Panc1 (cell line): ENCODE results near the gene CCDC47. TPM values are rescaled to one million over a fixed set of nuclear protein-coding genes. Genes with fewer than 3 reads are reported as not detected.

Experiments
- ATAC-seq: fragments of 200-7000 bp; cut with Tn5 transposase; 2 replicates; pipeline ENCODE4 v1.9.1; 2020; ENCODE audit warnings: mild to moderate bottlenecking, moderate library complexity
- BruUV-seq: library from RNA; stranded (reverse); fragments of 400-500 nt; replicated peaks from 2 replicates; lab custom pipeline; 2021; lab: Mats Ljungman, UMichigan
- CTCF ChIA-PET: fragments of 300-600 bp; sonication (Branson Sonifier 250); formaldehyde crosslinking; loops from one replicate; lab custom pipeline; 2022; ENCODE audit warnings: antibody characterized with exemption; lab: Charles Lee
- POLR2A ChIA-PET: fragments of 300-600 bp; sonication (Branson Sonifier 250); formaldehyde crosslinking; loops from one replicate; lab custom pipeline; 2022; ENCODE audit warnings: antibody characterized with exemption; lab: Charles Lee
- DNase-seq: peaks from one replicate; pipeline ENCODE4 v3.0.0-alpha.2; 2010; ENCODE audit warnings: low read depth, low spot score
- H3K27ac ChIP-seq: 2 replicates; pipeline ENCODE4 v1.5.1; 2011; ENCODE audit warnings: mild to moderate bottlenecking, low read length, inconsistent platforms
- H3K27me3 ChIP-seq: fragments of 200-500 bp; sonication (Bioruptor generic); 2 replicates; pipeline ENCODE4 v1.6.0; 2014; ENCODE audit warnings: low read length, inconsistent platforms; ENCODE audit not compliant: control insufficient read depth, insufficient read depth
- H3K36me3 ChIP-seq: fragments of 200-500 bp; sonication (Bioruptor generic); 2 replicates; pipeline ENCODE4 v1.5.1; 2014; ENCODE audit warnings: inconsistent platforms, mild to moderate bottlenecking, low read length, moderate library complexity; ENCODE audit not compliant: control insufficient read depth, insufficient read depth
- H3K4me1 ChIP-seq: 2 replicates; pipeline ENCODE4 v1.5.1; 2011; ENCODE audit warnings: inconsistent platforms, mild to moderate bottlenecking, low read length, moderate library complexity; ENCODE audit not compliant: control insufficient read depth, insufficient read depth
- H3K4me3 ChIP-seq, 2 experiments: 2 replicates each; pipeline ENCODE4 v1.5.1; 2011 to 2012; ENCODE audit warnings: low read depth in 2 of 2, low read length in 2 of 2, mild to moderate bottlenecking in 2 of 2, inconsistent platforms in 1 of 2, moderate library complexity in 1 of 2
- H3K9me3 ChIP-seq: fragments of 200-500 bp; sonication (Bioruptor generic); 2 replicates; pipeline ENCODE4 v1.5.1; 2014; ENCODE audit warnings: low read depth, mild to moderate bottlenecking, inconsistent platforms, low read length, moderate library complexity; ENCODE audit not compliant: control insufficient read depth, insufficient read depth
- CTCF ChIP-seq: fragments of 450-650 bp; IDR thresholded peaks from 2 replicates; pipeline ENCODE4 v1.5.1; 2017; ENCODE audit warnings: mild to moderate bottlenecking
- POLR2AphosphoS5 ChIP-seq: IDR thresholded peaks from 2 replicates; pipeline ENCODE4 v1.6.1; 2012; ENCODE audit warnings: mild to moderate bottlenecking, low read depth, low read length, moderate library complexity
- REST ChIP-seq, 2 experiments: IDR thresholded peaks; 2 replicates each; pipeline ENCODE4 v1.6.1; 2011 to 2012; ENCODE audit warnings: low read depth in 2 of 2, control low read depth in 1 of 2, low read length in 1 of 2, mild to moderate bottlenecking in 1 of 2, moderate library complexity in 1 of 2; ENCODE audit not compliant: insufficient read depth in 1 of 2
- SIN3A ChIP-seq: IDR thresholded peaks from 2 replicates; pipeline ENCODE4 v1.6.1; 2012; ENCODE audit warnings: low read depth, mild to moderate bottlenecking, low read length, moderate library complexity, borderline replicate concordance; ENCODE audit not compliant: insufficient read depth
- TCF7L2 ChIP-seq: IDR thresholded peaks from 2 replicates; pipeline ENCODE4 v1.6.1; 2011; ENCODE audit warnings: mild to moderate bottlenecking, low read depth, low read length, inconsistent platforms
- in situ Hi-C: cut with HindIII; loops from 2 replicates; pipeline ENCODE4 v1.10.0; 2016; ENCODE audit warnings: low sequenced_read_pairs, low pct_unique_long_range_greater_than_20kb
- intact Hi-C: fragments of 100-400 bp; cut with micrococcal nuclease; formaldehyde crosslinking; loops from one replicate; pipeline ENCODE4 v1.10.0; 2022; ENCODE audit not compliant: unreplicated experiment
- total RNA-seq: library from RNA; stranded (reverse); gene quantifications from one replicate; pipeline ENCODE4 v1.2.1, GENCODE V29; 2021; ENCODE audit not compliant: unreplicated experiment

Gene CCDC47
- total RNA-seq, 1 experiment from 2014 or later, result 64.8 TPM

DNA sequence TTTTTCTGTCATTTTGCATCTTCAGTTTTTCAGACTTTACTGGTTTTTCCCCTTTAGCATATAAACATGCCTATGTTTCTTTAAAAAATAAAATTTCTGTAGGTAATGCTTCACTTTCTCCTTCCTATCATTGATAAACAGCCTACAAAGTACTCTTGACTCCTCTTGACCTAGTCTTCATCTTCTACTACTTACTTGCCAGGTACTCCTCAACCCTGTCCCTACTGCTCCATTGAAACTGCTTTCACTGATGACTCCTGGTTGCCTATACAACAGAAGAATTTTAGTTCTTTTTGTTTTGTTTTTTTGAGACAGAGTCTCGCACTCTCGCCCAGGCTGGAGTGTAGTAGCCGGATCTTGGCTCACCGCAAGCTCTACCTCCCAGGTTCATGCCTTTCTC lies 7.5 kb upstream of the CCDC47 start:
- ChIA-PET POLR2A (no interaction called here), CTCF (no interaction called here)
- in situ Hi-C loops (no loop called here), intact Hi-C loops (no loop called here)
- H3K4me3 ChIP-seq, result no peak overlapping the region
- H3K27ac ChIP-seq, result no peak overlapping the region
- H3K9me3 ChIP-seq, result no peaks in the 10 kb centered on the region
- TF ChIP-seq CTCF, result no peak
- TF ChIP-seq REST (IDR thresholded peaks at IDR 0.05; ENCODE audit: insufficient read depth in 1 of 2, low read depth in 2 of 2, low read length in 1 of 2), result no peak
- TF ChIP-seq TCF7L2, result no peak
- no peak for TF ChIP-seq SIN3A
- TF ChIP-seq POLR2AphosphoS5, result no peak
- H3K4me1 ChIP-seq, result peaks cover 12% of the 10 kb centered on the region
- H3K27me3 ChIP-seq, result no peaks in the 10 kb centered on the region
- H3K36me3 ChIP-seq, result peaks cover 10% of the 10 kb centered on the region
- ATAC-seq (no peak), DNase-seq (no peak)
- no TSS peak for BruUV-seq

GRCh38 chr17:63780507-63780906 lies 7.1 kb upstream of the CCDC47 start:
- no peaks in the 10 kb centered on the region for H3K27me3 ChIP-seq
- ATAC-seq (peak; percentile 62; the same call in 1 of the 2 replicates), DNase-seq (no peak)
- ChIA-PET POLR2A (no interaction called here), CTCF (no interaction called here)
- no peak overlapping the region for H3K4me3 ChIP-seq
- intact Hi-C loops (no loop called here), in situ Hi-C loops (no loop called here)
- H3K4me1 ChIP-seq, result peaks cover 14% of the 10 kb centered on the region
- H3K36me3 ChIP-seq, result peaks cover 12% of the 10 kb centered on the region
- H3K27ac ChIP-seq, result no peak overlapping the region
- no TSS peak for BruUV-seq
- TF ChIP-seq TCF7L2 (no peak), REST (IDR thresholded peaks at IDR 0.05; ENCODE audit: insufficient read depth in 1 of 2, low read depth in 2 of 2, low read length in 1 of 2) (no peak), CTCF (no peak), POLR2AphosphoS5 (no peak), SIN3A (no peak)
- no peaks in the 10 kb centered on the region for H3K9me3 ChIP-seq
